Smooth muscle cell (in vitro differentiated cells): ENCODE results near the gene CCDC7. TPM values are rescaled to one million over a fixed set of nuclear protein-coding genes. Genes with fewer than 3 reads are reported as not detected.
"Not testable (repeated sequence)": the region's sequence is repeated elsewhere in the genome, so short reads cannot be mapped to it uniquely, and the experiment has no call there.

Source experiments
- DNase-seq: peaks from one replicate; lab custom pipeline; 2025; ENCODE audit not compliant: unreplicated experiment; lab: John Stamatoyannopoulos, UW
- H2AFZ ChIP-seq: fragments of 200-600 bp; sonication (generic); 2 replicates; pipeline ENCODE4 v1.6.0; 2016; ENCODE audit warnings: antibody characterized with exemption, low read depth, mild to moderate bottlenecking
- H3F3A ChIP-seq: fragments of 200-600 bp; sonication (generic); 2 replicates; pipeline ENCODE4 v1.6.0; 2017; ENCODE audit warnings: antibody characterized with exemption, low read depth
- H3K27ac ChIP-seq: fragments of 200-600 bp; sonication (generic); 2 replicates; pipeline ENCODE4 v1.5.1; 2016; ENCODE audit warnings: low read depth, mild to moderate bottlenecking
- H3K27me3 ChIP-seq: fragments of 200-600 bp; sonication (generic); 2 replicates; pipeline ENCODE4 v1.6.1; 2016; ENCODE audit warnings: low read depth, mild to moderate bottlenecking
- H3K36me3 ChIP-seq: fragments of 200-600 bp; sonication (generic); 2 replicates; pipeline ENCODE4 v1.5.1; 2016; ENCODE audit warnings: low read depth
- H3K4me1 ChIP-seq: fragments of 200-600 bp; sonication (generic); 2 replicates; pipeline ENCODE4 v1.5.1; 2016; ENCODE audit warnings: low read depth
- H3K4me2 ChIP-seq: fragments of 200-600 bp; sonication (generic); 2 replicates; pipeline ENCODE4 v1.6.0; 2016; ENCODE audit warnings: mild to moderate bottlenecking
- H3K4me3 ChIP-seq: fragments of 200-600 bp; sonication (generic); 2 replicates; pipeline ENCODE4 v1.5.1; 2016; ENCODE audit warnings: mild to moderate bottlenecking
- H3K79me2 ChIP-seq: fragments of 200-600 bp; sonication (generic); 2 replicates; pipeline ENCODE4 v1.6.0; 2016; ENCODE audit warnings: low read depth, mild to moderate bottlenecking
- H3K9ac ChIP-seq: fragments of 200-600 bp; sonication (generic); 2 replicates; pipeline ENCODE4 v1.6.0; 2016; ENCODE audit warnings: low read depth
- H3K9me3 ChIP-seq: fragments of 200-600 bp; sonication (generic); replicated peaks from 2 replicates; pipeline ENCODE4 v1.5.1; 2016; ENCODE audit warnings: low read depth
- H4K20me1 ChIP-seq: fragments of 200-600 bp; sonication (generic); 2 replicates; pipeline ENCODE4 v1.6.0; 2016; ENCODE audit warnings: low read depth
- CTCF ChIP-seq: fragments of 200-600 bp; sonication (generic); IDR thresholded peaks from 2 replicates; pipeline ENCODE4 v1.5.1; 2017; ENCODE audit warnings: borderline replicate concordance, mild to moderate bottlenecking, antibody characterized with exemption; ENCODE audit not compliant: insufficient read depth, poor library complexity, severe bottlenecking
- WGBS: methylation state at CpG from one replicate; pipeline ENCODE4 v1.1.7; 2016; ENCODE audit warnings: low lambda C conversion rate; 5-methylcytosine and 5-hydroxymethylcytosine counted together
- polyA plus RNA-seq: library from polyadenylated mRNA; unstranded; fragments of >200 nt; fragmentation: Nextera tagmentation; extraction: Ambion mirVana; gene quantifications from 2 replicates; pipeline ENCODE4 v1.2.1, GENCODE V29; 2016
- total RNA-seq: library from RNA; depleted of rRNA; stranded (reverse); fragments of >200 nt; gene quantifications from 2 replicates; pipeline ENCODE4 v1.2.3, GENCODE V29; 2014

CCDC7 gene
- total and polyA plus RNA-seq, 2 experiments from 2014 or later = 1.5 to 4.2 TPM

GRCh38 chr10:32600317-32600716 is 154.4 kb downstream of the CCDC7 start:
- Histone ChIP-seq H3K9me3 (peaks cover 4% of the 10 kb centered on the region), H3K9ac (no peak overlapping the region), H3K4me1 (no peaks in the 10 kb centered on the region), H3K27me3 (no peaks in the 10 kb centered on the region), H3K4me3 (no peak overlapping the region), H3K79me2 (no peaks in the 10 kb centered on the region), H3K4me2 (no peak overlapping the region), H2AFZ (no peak overlapping the region), H3F3A (no peaks in the 10 kb centered on the region), H3K27ac (no peak overlapping the region), H3K36me3 (no peaks in the 10 kb centered on the region), H4K20me1 (no peaks in the 10 kb centered on the region)
- TF ChIP-seq CTCF = no peak
- DNase-seq = no peak
- WGBS = 79% methylated on average over 2 of the region's 2 CpGs

GRCh38 chr10:32601562-32601961 is 155.6 kb downstream of the CCDC7 start:
- H3K4me3 ChIP-seq, H3K79me2 ChIP-seq, H2AFZ ChIP-seq, H3K4me2 ChIP-seq, H3K27me3 ChIP-seq, H3K4me1 ChIP-seq, DNase-seq, H3K36me3 ChIP-seq, H3K27ac ChIP-seq, H4K20me1 ChIP-seq, H3K9ac ChIP-seq, H3K9me3 ChIP-seq, H3F3A ChIP-seq: not testable (repeated sequence)
- 73% methylated on average over 3 of the region's 3 CpGs for WGBS

- Histone ChIP-seq H3K27me3 (no peaks in the 10 kb centered on the region), H3K27ac (no peak overlapping the region), H3K4me3 (no peak overlapping the region), H3K4me1 (no peaks in the 10 kb centered on the region), H2AFZ (no peak overlapping the region), H3K9ac (no peak overlapping the region), H3K9me3 (peaks cover 4% of the 10 kb centered on the region), H3K4me2 (no peak overlapping the region), H4K20me1 (no peaks in the 10 kb centered on the region), H3K36me3 (no peaks in the 10 kb centered on the region), H3F3A (no peaks in the 10 kb centered on the region), H3K79me2 (no peaks in the 10 kb centered on the region)
- TF ChIP-seq CTCF = no peak
- WGBS = 83% methylated on average over 2 of the region's 2 CpGs
- no peak for DNase-seq
Observed at GRCh38 chr10:32605787-32606186, 159.8 kb downstream of the CCDC7 start.

- H3K36me3 ChIP-seq, H3K4me1 ChIP-seq, H2AFZ ChIP-seq, DNase-seq, H4K20me1 ChIP-seq, H3K9ac ChIP-seq, H3K9me3 ChIP-seq, H3K4me3 ChIP-seq, H3K4me2 ChIP-seq, H3F3A ChIP-seq, H3K27ac ChIP-seq, H3K79me2 ChIP-seq, H3K27me3 ChIP-seq: not testable (repeated sequence)
- 96% methylated on average over 2 of the region's 2 CpGs for WGBS
Observed at GRCh38 chr10:32610543-32610942, 164.6 kb downstream of the CCDC7 start.

- no peak overlapping the region for H3K4me3 ChIP-seq
- 82% methylated on average over 2 of the region's 2 CpGs for WGBS
- no peaks in the 10 kb centered on the region for H3K79me2 ChIP-seq
- H3K9ac ChIP-seq = no peak overlapping the region
- no peaks in the 10 kb centered on the region for H3K4me1 ChIP-seq
- H3K36me3 ChIP-seq = no peaks in the 10 kb centered on the region
- no peaks in the 10 kb centered on the region for H3K9me3 ChIP-seq
- no peak overlapping the region for H3K4me2 ChIP-seq
- H3F3A ChIP-seq = no peaks in the 10 kb centered on the region
- no peak for DNase-seq
- TF ChIP-seq CTCF = no peak
- H3K27me3 ChIP-seq = no peaks in the 10 kb centered on the region
- H3K27ac ChIP-seq = no peak overlapping the region
- H4K20me1 ChIP-seq = no peaks in the 10 kb centered on the region
- no peak overlapping the region for H2AFZ ChIP-seq
Observed at GRCh38 chr10:32616438-32616837, 170.5 kb downstream of the CCDC7 start.
